H1 (cell line): ENCODE results near the gene FREM2. TPM values are rescaled to one million over a fixed set of nuclear protein-coding genes. Genes with fewer than 3 reads are reported as not detected.

Experiments used
- CHD2 ChIP-seq: IDR thresholded peaks from 2 replicates; pipeline ENCODE4 v1.6.1; 2012; ENCODE audit warnings: low read length, improper control_type of control experiment
- CHD7 ChIP-seq: fragments of 300-600 bp; sonication (generic); IDR thresholded peaks from 2 replicates; pipeline ENCODE4 v1.7.1; 2012; ENCODE audit warnings: low read length, moderate library complexity, mild to moderate bottlenecking, inconsistent platforms; ENCODE audit not compliant: insufficient replicate concordance
- CTCF ChIP-seq, 3 experiments: IDR thresholded peaks; 1 replicate in 2 of 3; 2 replicates in 1 of 3; pipeline versions ENCODE4 v1.5.1 to v1.6.1; 2011; ENCODE audit warnings: low read length in 3 of 3, mild to moderate bottlenecking in 3 of 3, inconsistent platforms in 2 of 3, low read depth in 1 of 3, moderate library complexity in 1 of 3; ENCODE audit not compliant: insufficient read depth in 1 of 3; ENCODE audit errors: control extremely low read depth in 1 of 3
- KDM5A ChIP-seq: fragments of 200-600 bp; IDR thresholded peaks from 2 replicates; pipeline ENCODE4 v1.7.1; 2012; ENCODE audit warnings: mild to moderate bottlenecking, low read length, inconsistent platforms, mixed read lengths
- RNF2 ChIP-seq: fragments of 200-900, 300-1000 bp; sonication (generic); IDR thresholded peaks from 2 replicates; pipeline ENCODE4 v1.7.1; 2016; ENCODE audit warnings: borderline replicate concordance, low read depth, mild to moderate bottlenecking, antibody characterized with exemption, low read length; ENCODE audit not compliant: poor library complexity, severe bottlenecking; ENCODE audit errors: missing control alignments
- TEAD4 ChIP-seq: IDR thresholded peaks from 2 replicates; pipeline ENCODE4 v1.6.1; 2012; ENCODE audit warnings: low read depth, low read length, inconsistent platforms, mixed read lengths
- ZNF274 ChIP-seq: IDR thresholded peaks from 2 replicates; pipeline ENCODE4 v1.7.0; 2012; ENCODE audit warnings: low read length, borderline replicate concordance; ENCODE audit errors: extremely low read depth
- polyA plus RNA-seq, 7 experiments: library from polyadenylated mRNA; depleted of rRNA in 3 of 7; stranded (reverse) in 5 of 7; unstranded in 2 of 7; fragments of >200 nt in 5 of 7; fragments of 200-250 nt in 2 of 7; gene quantifications; 1 replicate in 5 of 7; 2 replicates in 1 of 7; 4 replicates in 1 of 7; pipeline versions ENCODE4 v1.2.1 to v1.2.3, GENCODE V29; 2011 to 2013; ENCODE audit warnings: missing spikeins in 2 of 7, mixed read lengths in 2 of 7
- total RNA-seq: library from RNA; stranded (reverse); fragmentation: NEBNext Ultra II Directional; extraction: Animal tissue kit (Norgen Biotek cat#: 25700); gene quantifications from 2 replicates; pipeline ENCODE4 v1.2.1, GENCODE V29; 2021

Gene FREM2
- total and polyA plus RNA-seq, 2 of the 8 experiments (the other 6 are each of a cell fraction or from before 2014, with no cell fraction given): 11.6 to 22.8 TPM

GRCh38 chr13:38718374-38718773 lies 31.5 kb downstream of the FREM2 start (continued):
- TF ChIP-seq CHD7: no peak
- no peak for TF ChIP-seq CTCF (IDR thresholded peaks at IDR 0.05; ENCODE audit: control extremely low read depth in 1 of 3, insufficient read depth in 1 of 3, low read depth in 1 of 3, low read length in 3 of 3)
- TF ChIP-seq KDM5A: no peak
- TF ChIP-seq CHD2: no peak
- no peak for TF ChIP-seq RNF2
- TF ChIP-seq TEAD4: no peak
- no peak for TF ChIP-seq ZNF274
